GM19351 (cell line): Measurements from ENCODE around the gene MKRN1.
A peak's percentile ranks its signal among the peaks of the same experiment; 100 is the strongest.
"Not testable (repeated sequence)": the region's sequence is repeated elsewhere in the genome, so short reads cannot be mapped to it uniquely, and the experiment has no call there.

Experiments
- ATAC-seq: cut with Tn5 transposase; IDR thresholded peaks from one replicate; pipeline ENCODE4 v1.9.1; 2021; ENCODE audit warnings: mild to moderate bottlenecking, moderate library complexity; ENCODE audit not compliant: unreplicated experiment

MKRN1 gene

DNA sequence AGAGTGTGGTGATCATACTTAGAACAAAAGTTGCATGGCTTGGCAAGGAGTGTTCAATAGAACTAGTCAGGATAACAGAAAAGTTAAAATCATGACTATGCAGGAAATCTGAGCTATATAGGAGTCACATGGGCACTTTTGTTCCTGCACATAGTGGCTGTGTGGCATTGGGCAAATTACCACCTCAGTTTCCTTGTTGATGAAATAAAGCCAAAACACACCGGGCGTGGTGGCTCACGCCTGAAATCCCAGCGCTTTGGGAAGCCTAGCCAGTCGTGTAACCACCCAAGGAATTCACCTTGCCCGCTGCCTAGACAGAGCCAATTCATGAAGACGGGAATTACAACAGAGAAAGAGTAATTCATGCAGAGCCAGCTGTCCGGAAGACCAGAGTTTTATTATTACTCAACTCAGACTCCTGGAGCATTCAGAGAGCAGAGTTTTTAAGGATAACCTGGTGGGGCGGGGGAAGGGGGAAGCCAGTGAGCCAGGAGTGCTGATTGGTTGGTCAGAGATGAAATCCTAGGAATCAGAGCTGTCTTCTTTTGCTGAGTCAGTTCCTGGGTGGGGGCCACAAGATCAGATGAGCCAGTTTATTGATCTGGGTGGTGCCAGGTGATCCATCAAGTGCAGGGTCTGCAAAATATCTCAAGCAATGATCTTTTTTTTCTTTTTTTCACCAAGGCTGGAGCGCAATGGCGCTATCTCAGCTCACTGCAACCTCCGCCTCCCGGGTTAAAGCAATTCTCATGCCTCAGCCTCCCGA, 6.4 kb upstream of the MKRN1 start:
- ATAC-seq: no peak

- ATAC-seq: no peak
Observed at GRCh38 chr7:140484951-140485499, 5.7 kb upstream of the MKRN1 start.

DNA sequence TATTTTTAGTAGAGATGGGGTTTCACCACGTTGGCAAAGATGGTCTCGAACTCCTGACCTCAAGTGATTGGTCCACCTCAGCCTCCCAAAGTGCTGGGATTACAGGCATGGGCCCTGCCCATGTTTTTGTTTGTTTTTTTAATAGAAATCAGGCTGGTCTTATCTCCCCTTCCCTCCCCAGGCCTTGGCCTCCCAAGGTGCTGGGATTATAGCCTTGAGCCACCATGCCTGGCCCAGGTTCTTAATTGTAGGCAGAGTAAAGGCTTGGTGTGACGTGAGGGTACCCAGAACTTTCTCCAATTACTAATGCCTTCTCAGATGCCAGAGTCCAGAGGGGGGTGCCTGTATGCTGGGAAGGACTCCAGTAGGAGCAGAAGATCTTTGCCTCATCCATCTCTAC, 5.2 kb upstream of the MKRN1 start:
- ATAC-seq: no peak

DNA sequence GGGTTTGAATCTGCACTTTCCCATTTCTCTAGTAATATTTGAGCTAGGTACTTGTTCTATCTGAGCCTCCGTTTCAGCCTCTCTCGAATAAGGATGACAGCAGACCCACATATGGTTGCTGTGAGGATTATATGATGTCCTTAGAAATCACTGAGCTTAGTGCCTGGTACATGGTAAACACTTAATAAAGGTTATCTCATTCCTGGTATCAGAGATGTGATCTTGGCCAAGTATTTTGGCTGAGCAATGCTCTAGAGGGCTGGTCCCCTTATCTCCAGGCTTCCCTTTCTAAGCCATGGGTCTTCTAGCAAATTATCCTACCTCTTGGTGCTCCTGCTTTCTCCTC, 407 bp upstream of the MKRN1 start:
- no peak for ATAC-seq

DNA sequence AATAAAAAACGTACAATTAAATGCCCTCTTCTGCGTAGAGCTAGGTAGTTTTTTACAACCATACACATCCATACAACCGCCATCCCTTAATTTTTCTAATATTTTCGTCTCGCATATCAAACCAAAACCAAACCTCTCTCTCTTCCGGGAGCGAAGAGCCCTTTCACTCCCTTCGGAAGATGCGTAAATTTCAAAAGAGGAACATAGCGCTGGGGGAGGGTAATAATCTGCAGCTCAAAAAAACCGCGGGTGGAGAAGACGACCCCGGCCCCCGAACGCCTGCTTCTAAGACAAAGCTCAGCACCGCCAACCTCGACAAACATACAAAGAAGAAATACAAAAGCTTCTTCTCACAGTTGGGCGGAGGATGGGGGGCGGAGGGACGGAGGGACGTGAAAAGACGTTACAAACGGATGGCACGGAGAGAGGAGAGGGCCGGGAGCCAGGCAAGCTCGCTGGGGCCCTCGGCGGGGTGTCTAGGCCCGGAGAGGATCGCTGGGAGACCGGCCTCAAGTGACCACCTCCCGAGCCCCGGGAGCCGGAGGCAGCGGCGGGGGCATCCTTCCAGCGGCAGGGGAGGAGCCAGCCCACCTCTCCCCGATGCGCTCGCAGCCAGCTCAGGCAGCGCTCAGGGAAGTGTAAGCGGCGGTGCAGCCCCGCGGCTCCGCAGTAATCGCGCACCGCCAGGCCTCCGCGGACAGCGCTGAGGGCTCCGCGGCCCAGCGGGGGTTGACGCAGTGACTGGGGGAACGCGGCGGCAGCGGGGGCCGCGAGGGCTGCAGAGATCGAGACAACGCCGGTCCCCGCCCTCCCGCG, 851 bp downstream of the MKRN1 start:
- ATAC-seq: peak; percentile 26

GRCh38 chr7:140476698-140477261, 2.5 kb downstream of the MKRN1 start:
- no peak for ATAC-seq

GRCh38 chr7:140475747-140476333, 3.5 kb downstream of the MKRN1 start:
- no peak for ATAC-seq

GRCh38 chr7:140463111-140463510, 16.2 kb downstream of the MKRN1 start:
- ATAC-seq: no peak

DNA sequence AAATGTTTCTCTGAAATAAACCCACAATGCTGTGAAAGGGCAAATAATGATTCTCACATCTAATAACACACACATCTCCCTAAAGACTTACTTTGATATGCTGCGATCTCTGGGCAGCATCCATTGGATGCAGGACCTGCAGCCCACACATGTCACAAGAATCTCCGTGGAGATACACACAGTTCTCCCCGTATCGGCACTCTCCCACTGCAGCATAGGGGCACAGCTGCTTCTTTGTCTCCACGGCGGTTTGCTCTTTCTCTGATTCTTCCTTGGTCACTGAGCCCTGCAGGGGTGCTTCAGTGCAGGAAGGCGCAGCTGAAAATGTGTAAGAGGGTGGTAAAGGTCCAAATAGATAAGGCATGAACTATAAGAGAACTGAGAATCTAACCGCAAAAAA, 20.4 kb downstream of the MKRN1 start:
- no peak for ATAC-seq

DNA sequence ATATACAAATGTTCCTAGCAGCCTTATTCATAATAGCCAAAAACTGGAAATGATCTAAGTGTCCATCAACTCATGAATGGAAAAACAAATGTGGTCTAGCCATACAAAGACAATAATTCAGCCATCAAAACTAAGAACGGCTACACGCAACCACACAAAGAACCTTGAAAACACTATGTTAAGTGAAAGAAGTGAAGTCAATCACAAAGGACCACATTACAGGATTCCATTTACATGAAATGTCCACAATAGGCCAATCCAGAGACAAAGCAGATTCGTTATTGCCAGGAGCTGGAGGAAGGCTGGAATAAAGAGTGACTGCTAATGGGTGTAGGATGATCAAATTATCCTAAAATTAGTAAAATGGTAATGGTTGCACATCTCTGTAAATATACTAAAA, 21.1 kb downstream of the MKRN1 start:
- ATAC-seq: no peak

DNA sequence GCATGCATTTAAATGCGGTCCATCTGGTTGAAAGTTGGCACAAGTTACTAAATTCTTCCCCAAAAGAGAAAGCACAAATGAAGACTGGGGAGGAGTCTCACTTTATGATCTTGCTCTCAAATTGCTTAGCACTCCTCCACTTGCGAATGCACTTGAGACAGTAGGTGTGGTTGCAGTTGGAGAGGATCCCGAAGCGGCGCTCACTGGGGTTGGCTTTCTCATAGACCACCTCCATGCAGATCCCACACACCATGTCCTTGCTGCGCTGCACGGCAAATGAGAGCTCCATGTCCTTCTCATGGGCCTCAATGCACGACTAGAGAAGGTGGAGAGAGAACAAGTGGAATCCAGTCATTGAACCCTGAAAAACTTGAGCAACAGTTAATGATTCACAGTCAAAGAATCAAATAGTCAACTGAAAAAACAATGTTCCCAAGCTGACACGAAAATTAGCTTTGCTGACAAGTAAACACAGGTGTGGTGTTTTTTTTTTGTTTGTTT, 22.7 kb downstream of the MKRN1 start:
- no peak for ATAC-seq

DNA sequence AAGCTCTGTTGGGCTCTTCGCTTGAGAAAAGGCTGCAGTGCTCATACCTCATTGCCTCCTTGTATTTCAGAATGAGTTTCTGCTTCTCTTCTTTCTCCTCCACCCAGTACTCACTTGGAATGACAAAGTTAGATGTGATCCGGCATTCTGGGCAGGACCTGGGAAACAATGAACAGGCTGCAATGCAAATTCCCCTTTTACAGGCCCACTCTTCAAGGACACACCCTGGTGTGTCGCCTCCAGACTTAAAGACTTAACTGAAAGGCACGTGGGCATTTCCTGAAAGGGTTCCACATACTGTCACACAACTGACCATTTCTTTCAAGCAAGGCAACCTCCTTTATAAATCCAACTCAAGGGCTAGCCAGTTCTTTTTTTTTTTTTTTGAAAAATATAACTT, 23.6 kb downstream of the MKRN1 start:
- no peak for ATAC-seq

DNA sequence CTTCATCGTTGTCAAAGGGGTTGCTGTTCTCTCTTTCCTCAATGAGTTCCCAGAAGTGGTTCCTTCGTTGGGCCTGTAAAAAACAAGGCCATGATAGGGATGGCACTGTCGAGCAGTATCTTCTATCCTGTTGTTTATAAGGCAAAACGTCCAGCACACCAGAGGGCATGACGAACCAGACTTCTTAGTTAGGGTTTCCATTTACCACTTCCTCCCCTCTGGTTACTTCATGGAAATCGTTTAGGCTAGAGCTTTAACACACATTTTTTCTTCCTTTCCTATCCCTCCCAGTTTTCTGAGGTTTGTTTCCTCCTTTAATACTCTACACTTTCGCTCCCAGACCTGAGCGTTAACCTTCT, 24.7 kb downstream of the MKRN1 start:
- ATAC-seq: no peak

GRCh38 chr7:140453785-140454656, 25.3 kb downstream of the MKRN1 start:
- not testable (repeated sequence) for ATAC-seq

DNA sequence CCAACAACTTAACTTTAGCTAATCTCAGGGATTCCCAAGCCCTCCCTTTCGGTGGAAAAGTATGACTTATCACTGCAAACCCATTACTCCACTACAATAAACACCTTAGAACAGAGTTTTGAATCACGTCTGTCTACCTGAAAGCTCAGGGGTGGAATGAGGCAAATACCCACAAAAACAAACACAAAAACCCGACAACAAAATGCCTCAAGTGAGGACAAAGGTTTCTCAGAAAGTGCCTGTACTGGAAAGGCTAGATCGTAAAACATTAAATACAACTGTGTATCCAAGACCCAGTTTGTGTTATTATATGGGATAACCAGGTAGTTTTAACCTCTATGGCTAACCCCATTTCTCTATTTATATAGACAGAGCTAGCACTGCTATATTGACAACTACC, 26.0 kb downstream of the MKRN1 start:
- ATAC-seq: no peak

- no peak for ATAC-seq
Observed at GRCh38 chr7:140451716-140452115, 27.6 kb downstream of the MKRN1 start.

- ATAC-seq: no peak
Observed at GRCh38 chr7:140448781-140449480, 30.4 kb downstream of the MKRN1 start.

- ATAC-seq: no peak
Observed at GRCh38 chr7:140447841-140448240, 31.5 kb downstream of the MKRN1 start.

- ATAC-seq: no peak
Observed at GRCh38 chr7:140446467-140446866, 32.8 kb downstream of the MKRN1 start.

DNA sequence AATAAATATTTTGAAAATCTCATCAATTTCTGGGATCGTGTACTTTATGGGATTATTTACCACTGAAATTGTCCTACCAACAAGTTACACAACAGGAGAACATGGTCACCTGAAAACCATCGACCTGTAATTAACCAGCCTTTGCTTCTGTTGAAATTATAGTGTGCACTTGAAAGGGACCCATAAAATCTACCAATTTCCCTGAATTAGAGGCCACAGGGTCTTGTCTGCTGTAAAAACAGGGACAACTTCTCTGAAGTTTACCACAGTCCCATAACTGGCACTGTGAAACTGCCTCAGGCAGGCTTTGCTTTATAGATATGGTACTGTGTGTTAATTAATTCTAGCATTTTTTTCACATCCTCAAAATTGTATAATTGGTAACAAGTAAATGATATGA, 37.8 kb downstream of the MKRN1 start:
- ATAC-seq: no peak
